Dendritic cell treated with granulocyte-macrophage colony-stimulating factor and Interleukin-4, amounts not matched to agents 40 ng/mL and 50 ng/mL, for 4 days (primary cell): ENCODE measurements around the gene XPO5.
"Not testable (repeated sequence)": the region's sequence is repeated elsewhere in the genome, so short reads cannot be mapped to it uniquely, and the experiment has no call there.

ENCODE experiments used
- H3K27ac Mint-ChIP-seq: one replicate; pipeline ENCODE4 v1.8.0; 2022; ENCODE audit warnings: mild to moderate bottlenecking, mixed read lengths
- H3K27me3 Mint-ChIP-seq: one replicate; pipeline ENCODE4 v1.8.0; 2022; ENCODE audit warnings: mild to moderate bottlenecking, mixed read lengths
- H3K36me3 Mint-ChIP-seq: one replicate; pipeline ENCODE4 v1.8.0; 2022; ENCODE audit warnings: low read depth, mixed read lengths
- H3K4me1 Mint-ChIP-seq: one replicate; pipeline ENCODE4 v1.8.0; 2022; ENCODE audit warnings: low read depth, mixed read lengths
- H3K4me3 Mint-ChIP-seq: one replicate; pipeline ENCODE4 v1.8.0; 2022; ENCODE audit warnings: mild to moderate bottlenecking, moderate library complexity, mixed read lengths
- H3K9me3 Mint-ChIP-seq: one replicate; pipeline ENCODE4 v1.8.0; 2022; ENCODE audit warnings: mixed read lengths
- intact Hi-C: fragments of 100-400 bp; cut with micrococcal nuclease; formaldehyde crosslinking; loops from one replicate; pipeline ENCODE4 v1.15.0; 2022

XPO5 gene

DNA sequence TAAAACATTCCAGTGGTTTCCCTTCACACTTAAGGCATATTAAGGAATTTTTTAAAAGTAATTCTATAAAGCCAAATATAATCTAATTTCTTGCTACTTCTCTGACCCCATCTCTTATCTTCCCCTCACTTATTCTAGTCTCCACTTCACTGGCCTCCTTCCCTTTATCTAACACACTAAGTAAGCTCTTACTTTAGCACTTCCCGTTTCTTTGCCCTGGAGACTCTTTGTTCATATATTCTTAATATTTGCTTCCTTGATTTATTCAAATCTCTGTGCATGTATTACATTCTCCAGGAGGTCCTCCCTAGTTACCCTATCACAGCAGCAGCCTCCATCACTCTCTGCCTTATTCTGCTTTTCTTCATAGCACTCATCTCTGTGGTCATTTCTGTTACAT is 33.0 kb upstream of the XPO5 start:
- Mint-ChIP-seq H3K27ac (peak overlapping the region; percentile 30), H3K27me3 (no peaks in the 10 kb centered on the region), H3K9me3 (no peaks in the 10 kb centered on the region), H3K4me1 (peaks cover 16% of the 10 kb centered on the region), H3K36me3 (peaks cover 66% of the 10 kb centered on the region), H3K4me3 (no peak overlapping the region)
- intact Hi-C loops = loop anchor here (2.0 kb wide), 1 partner anchor 472 kb away; no protein-coding TSS in a partner anchor

DNA sequence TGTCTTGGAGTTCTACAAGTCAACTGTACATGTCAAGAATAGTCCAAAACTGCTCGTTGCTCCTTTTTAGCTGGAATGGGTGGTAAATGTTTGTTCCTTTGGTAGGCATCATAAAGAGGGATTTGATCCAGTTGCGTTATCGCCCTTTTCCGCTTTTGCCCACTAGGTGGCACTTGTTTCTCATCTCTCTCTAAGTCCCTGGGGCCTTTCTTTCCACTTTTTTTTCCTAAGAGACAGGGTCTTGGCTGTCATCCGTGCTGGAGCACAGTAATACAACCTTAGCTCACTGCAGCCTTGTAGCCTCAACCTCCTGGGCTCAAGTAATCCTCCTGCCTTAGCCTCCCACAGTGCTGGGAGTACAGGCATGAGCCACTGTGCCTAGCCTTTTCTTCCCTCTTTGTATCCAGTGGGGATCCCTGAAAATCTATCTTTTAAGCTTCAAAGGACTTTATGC is 32.5 kb upstream of the XPO5 start:
- Mint-ChIP-seq H3K4me3 (no peak overlapping the region), H3K27me3 (no peaks in the 10 kb centered on the region), H3K27ac (peak overlapping the region; percentile 30), H3K9me3 (no peaks in the 10 kb centered on the region), H3K36me3 (peaks cover 65% of the 10 kb centered on the region), H3K4me1 (peaks cover 16% of the 10 kb centered on the region)
- intact Hi-C loops = loop anchor here (2.0 kb wide), 1 partner anchor 472 kb away; no protein-coding TSS in a partner anchor

DNA sequence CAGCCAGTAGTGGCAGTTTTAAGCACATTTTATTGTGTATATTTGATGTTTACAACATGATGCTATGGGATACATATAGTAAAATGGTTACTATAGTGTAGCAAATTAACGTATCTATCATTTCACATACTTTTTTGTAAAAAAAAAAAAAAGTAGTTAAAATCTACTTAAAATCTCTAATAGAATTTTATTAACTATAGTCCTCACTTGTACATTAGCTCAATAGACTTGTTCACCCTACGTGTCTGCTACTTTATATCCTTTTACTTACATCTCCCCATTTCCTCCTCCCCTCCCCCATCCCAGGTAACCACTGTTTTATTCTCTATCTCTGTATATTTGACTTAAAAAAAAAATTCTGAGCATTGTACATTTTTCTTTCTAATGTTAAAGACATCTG is 30.2 kb upstream of the XPO5 start:
- no peak overlapping the region for H3K4me3 Mint-ChIP-seq

DNA sequence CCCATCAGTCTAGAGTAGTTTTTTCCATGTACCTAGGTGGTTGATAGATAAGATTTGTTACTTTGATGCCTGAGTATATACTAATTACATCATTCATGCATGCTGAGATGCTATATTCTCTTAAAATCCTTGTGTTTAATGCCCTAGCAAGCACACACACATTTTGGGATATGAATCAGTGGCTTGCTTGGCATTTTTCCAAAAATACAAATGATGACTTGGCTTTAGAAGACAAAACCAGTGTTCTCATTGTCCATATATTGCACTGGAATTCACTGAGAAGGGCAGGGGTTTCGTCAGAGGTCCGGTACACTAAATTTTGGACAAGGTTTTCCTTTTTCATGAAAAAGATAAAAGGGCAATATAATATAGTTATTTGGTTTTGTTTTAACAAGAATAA is 28.3 kb upstream of the XPO5 start:
- intact Hi-C loops = no loop called here
- no peaks in the 10 kb centered on the region for H3K27me3 Mint-ChIP-seq
- H3K4me3 Mint-ChIP-seq = no peak overlapping the region
- peaks cover 13% of the 10 kb centered on the region for H3K4me1 Mint-ChIP-seq
- peaks cover 83% of the 10 kb centered on the region for H3K36me3 Mint-ChIP-seq
- H3K27ac Mint-ChIP-seq = no peak overlapping the region
- no peaks in the 10 kb centered on the region for H3K9me3 Mint-ChIP-seq

More for the DNA sequence above, 30.2 kb upstream of the XPO5 start:
- Mint-ChIP-seq H3K27ac (no peak overlapping the region), H3K27me3 (no peaks in the 10 kb centered on the region), H3K36me3 (peaks cover 77% of the 10 kb centered on the region), H3K9me3 (no peaks in the 10 kb centered on the region), H3K4me1 (peaks cover 16% of the 10 kb centered on the region)
- intact Hi-C loops = no loop called here

DNA sequence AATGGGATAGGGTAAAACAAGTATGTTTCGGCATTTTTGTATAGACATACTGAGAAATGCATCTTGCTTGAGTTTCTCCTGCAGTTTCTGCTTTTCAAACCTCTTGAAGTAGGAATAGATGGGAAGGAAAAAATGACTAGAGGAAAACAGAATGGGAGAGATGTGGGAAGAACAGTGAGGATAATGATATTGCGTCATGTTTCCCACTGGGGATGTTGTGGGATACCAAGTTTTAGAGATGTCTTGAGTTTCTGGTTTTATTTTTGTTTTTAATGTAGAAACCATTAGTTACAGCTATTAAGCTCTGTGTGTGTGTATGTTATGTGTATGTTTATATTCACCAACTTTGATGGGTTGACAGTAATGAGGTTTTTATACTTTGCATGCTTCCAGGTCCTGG is 24.8 kb upstream of the XPO5 start:
- Mint-ChIP-seq H3K4me1 (no peaks in the 10 kb centered on the region), H3K4me3 (no peak overlapping the region), H3K27ac (no peak overlapping the region), H3K36me3 (peaks cover 77% of the 10 kb centered on the region), H3K27me3 (no peaks in the 10 kb centered on the region), H3K9me3 (no peaks in the 10 kb centered on the region)
- intact Hi-C loops = no loop called here

DNA sequence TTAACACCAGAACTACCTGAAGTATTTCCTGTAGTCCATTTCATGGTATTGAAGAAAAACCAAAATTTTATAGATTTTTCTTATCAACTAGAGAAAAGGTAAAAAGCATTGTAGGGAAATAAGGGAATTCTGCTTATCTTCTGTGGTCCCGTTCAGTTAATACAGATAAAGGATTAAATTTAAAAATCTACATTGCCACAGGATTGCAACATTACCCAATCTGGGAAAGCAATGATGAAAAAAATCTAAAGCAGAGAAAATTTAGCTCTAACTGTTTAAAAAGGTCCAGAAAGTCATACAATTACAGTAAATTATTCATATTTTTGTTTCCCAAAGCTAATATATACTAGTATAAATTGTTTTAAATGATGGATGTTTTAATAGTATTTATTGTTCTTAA is 18.1 kb upstream of the XPO5 start:
- H3K9me3 Mint-ChIP-seq = no peaks in the 10 kb centered on the region
- no peaks in the 10 kb centered on the region for H3K4me1 Mint-ChIP-seq
- no peak overlapping the region for H3K27ac Mint-ChIP-seq
- H3K27me3 Mint-ChIP-seq = no peaks in the 10 kb centered on the region
- H3K4me3 Mint-ChIP-seq = no peak overlapping the region
- H3K36me3 Mint-ChIP-seq = peaks cover 42% of the 10 kb centered on the region
- intact Hi-C loops = no loop called here

DNA sequence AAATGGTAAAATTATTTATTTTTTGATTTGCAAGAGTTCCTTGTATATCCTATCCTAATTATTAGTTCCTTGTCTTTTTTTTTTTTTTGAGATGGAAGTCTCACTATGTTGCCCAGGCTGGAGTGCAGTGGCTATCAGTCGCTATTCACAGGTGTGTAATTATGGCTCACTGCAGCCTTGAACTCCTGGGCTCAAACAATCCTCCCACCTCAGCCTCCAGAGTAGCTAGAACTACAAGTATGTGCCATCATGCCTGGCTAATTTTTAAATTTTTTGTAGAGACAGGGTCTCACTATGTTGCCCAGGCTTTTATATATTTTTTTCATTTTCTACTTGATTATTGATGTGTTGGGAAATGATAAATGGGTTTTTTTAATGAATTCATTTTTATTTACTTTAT is 13.7 kb upstream of the XPO5 start:
- H3K27me3 Mint-ChIP-seq, H3K9me3 Mint-ChIP-seq, H3K4me3 Mint-ChIP-seq, intact Hi-C loops, H3K27ac Mint-ChIP-seq, H3K4me1 Mint-ChIP-seq: not testable (repeated sequence)
- H3K36me3 Mint-ChIP-seq = peaks cover 66% of the 10 kb centered on the region

DNA sequence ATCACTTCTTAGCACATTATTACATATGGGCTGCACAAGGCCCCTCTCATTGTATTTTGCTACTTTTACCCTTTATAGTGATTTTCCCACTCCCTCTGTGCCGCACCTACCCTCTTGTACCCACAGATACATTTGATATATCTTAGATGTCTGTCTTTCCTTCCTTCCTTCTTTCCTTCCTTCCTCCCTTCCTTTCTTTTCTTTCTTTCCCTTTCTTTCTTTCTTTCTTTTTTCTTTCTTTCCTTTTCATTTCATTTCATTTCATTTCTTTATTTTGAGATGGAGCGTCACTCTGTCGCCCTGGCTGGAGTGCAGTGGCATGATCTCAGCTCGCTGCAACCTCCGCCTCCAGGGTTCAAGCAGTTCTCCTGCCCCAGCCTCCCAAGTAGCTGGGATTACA is 12.4 kb upstream of the XPO5 start:
- intact Hi-C loops = no loop called here
- peaks cover 79% of the 10 kb centered on the region for H3K36me3 Mint-ChIP-seq
- H3K27ac Mint-ChIP-seq = no peak overlapping the region

DNA sequence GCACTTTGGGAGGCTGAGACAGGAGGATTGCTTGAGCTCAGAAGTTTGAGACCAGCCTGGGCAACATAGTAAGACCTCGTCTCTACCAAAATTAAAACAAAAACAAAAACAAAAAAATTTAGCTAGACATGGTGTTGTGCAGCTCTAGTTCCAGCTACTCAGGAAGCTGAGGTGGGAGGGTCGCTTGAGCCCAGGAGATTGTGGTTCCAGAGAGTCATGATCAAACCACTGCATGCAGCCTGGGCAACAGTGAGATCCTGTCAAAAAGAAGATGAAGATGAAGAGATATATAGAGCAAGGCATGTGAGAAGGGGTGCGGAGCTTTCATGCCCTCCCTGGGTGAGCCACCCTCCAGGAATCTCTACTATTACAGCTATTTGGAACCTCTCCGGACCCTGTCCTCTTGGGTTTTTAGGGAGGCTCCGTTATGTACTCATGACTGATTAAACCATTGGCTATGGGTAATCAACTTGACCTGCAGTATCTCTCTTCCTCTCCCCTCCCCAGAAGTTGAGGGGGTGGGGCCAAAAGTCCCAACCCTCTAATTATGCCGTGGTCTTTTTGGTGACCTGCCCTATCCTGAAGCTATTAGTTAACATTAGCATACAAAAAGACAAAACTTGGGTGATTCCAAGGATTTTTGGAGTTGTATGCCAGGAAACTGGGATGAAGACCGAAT is 9.2 kb upstream of the XPO5 start:
- Mint-ChIP-seq H3K4me3 (no peak overlapping the region), H3K36me3 (peaks cover 77% of the 10 kb centered on the region), H3K27me3 (no peaks in the 10 kb centered on the region), H3K27ac (no peak overlapping the region), H3K9me3 (no peaks in the 10 kb centered on the region), H3K4me1 (no peaks in the 10 kb centered on the region)
- intact Hi-C loops = no loop called here

More for the DNA sequence above, 12.4 kb upstream of the XPO5 start:
- Mint-ChIP-seq H3K27me3 (no peaks in the 10 kb centered on the region), H3K4me3 (no peak overlapping the region), H3K4me1 (no peaks in the 10 kb centered on the region), H3K9me3 (no peaks in the 10 kb centered on the region)

DNA sequence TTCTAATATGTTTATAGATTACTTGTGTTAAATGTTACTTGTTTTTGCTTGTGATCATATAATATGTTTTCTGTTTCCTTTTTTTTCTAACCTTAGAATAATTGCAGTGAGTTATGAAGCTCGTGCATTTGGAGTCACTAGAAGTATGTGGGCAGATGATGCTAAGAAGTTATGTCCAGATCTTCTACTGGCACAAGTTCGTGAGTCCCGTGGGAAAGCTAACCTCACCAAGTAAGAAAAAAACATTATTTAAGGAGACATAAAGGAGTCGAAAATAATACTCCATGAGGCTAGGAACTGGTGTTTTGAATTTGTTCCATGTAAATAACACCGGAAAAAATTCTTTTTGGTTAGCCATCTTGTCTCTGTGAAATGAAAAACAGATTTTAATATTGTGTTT is 7.1 kb upstream of the XPO5 start:
- Mint-ChIP-seq H3K4me3 (no peak overlapping the region), H3K4me1 (peaks cover 11% of the 10 kb centered on the region), H3K36me3 (peaks cover 55% of the 10 kb centered on the region), H3K27ac (no peak overlapping the region), H3K9me3 (no peaks in the 10 kb centered on the region), H3K27me3 (no peaks in the 10 kb centered on the region)
- intact Hi-C loops = no loop called here

DNA sequence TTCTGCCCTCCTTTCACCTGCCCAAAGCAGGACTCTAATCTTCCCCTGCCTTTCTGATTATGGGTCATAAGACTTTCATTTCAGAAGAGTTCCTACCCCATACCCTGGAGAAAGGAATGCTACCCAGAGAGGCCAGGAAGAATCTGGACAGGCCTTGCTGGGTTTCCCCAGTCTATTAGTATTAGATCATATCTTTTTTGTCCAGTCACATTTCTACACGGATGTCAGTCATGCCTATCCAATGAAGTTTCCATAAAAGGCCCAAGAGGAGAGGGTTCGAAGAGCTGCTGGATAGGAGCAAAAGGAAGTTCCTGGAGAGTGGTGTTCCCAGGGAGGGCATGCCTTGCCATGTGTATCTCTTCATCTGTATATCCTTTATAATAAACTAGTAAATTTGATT is 3.3 kb upstream of the XPO5 start:
- H3K4me1 Mint-ChIP-seq = peaks cover 34% of the 10 kb centered on the region
- H3K27me3 Mint-ChIP-seq = no peaks in the 10 kb centered on the region
- intact Hi-C loops = loop anchor here (5.0 kb wide), 1 partner anchor 48 kb away; the partner anchor contains the start of gene GTPBP2
- H3K9me3 Mint-ChIP-seq = no peaks in the 10 kb centered on the region
- no peak overlapping the region for H3K4me3 Mint-ChIP-seq
- H3K36me3 Mint-ChIP-seq = peaks cover 35% of the 10 kb centered on the region
- H3K27ac Mint-ChIP-seq = peak overlapping the region; percentile 10

DNA sequence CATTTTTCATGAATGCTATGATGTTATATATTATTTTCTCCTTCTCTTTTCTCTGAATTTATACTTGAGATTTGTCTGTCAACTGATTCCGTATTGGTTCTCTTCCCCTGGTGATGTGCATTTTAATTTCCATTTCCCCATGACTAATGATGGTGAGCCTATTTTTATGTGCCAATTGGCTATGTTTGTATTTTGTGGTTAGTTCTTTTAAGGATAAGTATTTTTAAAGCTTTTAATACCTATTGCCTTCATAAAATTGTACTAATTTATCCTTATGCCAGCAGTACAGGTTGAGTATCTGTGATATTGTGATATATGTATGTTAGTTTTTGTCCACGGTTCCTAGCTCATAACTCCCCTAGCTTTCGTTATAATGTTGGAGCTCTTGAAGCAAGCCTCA is 2.9 kb upstream of the XPO5 start:
- H3K27ac Mint-ChIP-seq = peak overlapping the region; percentile 10
- H3K27me3 Mint-ChIP-seq = no peaks in the 10 kb centered on the region
- no peak overlapping the region for H3K4me3 Mint-ChIP-seq
- intact Hi-C loops = loop anchor here (5.0 kb wide), 1 partner anchor 49 kb away; the partner anchor contains the start of gene GTPBP2
- peaks cover 31% of the 10 kb centered on the region for H3K36me3 Mint-ChIP-seq
- H3K9me3 Mint-ChIP-seq = no peaks in the 10 kb centered on the region
- H3K4me1 Mint-ChIP-seq = peaks cover 34% of the 10 kb centered on the region

DNA sequence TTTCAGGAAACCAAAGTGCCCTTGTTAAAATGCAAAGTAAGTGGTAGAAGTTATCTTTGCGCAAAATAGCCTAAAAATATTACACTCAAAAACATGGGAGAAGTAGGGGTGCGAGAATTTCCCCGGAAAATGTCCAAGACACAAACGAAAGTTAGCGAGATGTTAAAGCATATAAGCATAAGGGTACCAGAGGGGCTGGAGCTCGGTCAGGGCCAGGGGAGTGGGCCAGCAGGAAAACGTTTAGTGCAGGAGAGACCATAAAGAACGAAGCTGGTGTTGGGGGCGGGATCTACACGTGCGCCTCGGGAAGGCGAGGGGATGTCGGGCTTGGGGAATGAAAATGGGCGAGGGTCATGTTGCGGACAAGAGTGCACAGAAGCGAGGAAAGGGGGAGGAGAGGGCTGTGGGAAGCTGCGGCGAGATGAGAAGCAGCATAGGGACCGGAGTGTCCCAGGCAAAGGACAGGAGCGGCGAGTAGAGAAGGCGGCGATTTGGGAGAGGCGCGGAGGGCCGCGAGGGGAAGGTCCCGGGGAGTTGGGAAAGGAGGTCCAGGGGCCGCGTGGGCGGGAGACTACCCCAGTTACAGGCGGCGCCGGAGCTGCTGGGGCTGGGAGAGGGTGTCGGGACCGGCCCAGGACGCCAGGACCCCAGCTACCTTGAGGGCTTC is 600 bp downstream of the XPO5 start:
- intact Hi-C loops = loop anchor here (5.0 kb wide), 1 partner anchor 52 kb away; the partner anchor contains the start of gene GTPBP2
- Mint-ChIP-seq H3K36me3 (peaks cover 44% of the 10 kb centered on the region), H3K9me3 (no peaks in the 10 kb centered on the region)

DNA sequence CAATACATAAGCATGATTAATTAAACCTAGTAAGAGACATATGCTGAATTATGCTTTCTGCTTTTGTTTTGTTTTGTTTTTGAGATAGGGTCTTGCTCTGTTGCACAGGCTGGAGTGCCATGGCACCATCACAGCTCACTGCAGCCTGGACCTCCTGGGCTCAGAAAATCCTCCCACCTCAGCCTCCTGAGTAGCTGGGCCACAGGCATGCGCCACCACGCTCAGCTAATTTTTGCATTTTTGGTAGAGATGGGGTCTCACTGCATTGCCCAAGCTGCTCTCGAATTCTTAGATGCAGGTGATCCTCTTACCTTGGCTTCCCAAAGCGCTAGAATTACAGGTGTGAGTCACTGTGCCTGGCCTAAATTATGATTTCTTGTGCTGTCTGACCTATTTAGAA is 3.8 kb downstream of the XPO5 start:
- peaks cover 69% of the 10 kb centered on the region for H3K36me3 Mint-ChIP-seq
- no peak overlapping the region for H3K4me3 Mint-ChIP-seq
- intact Hi-C loops = no loop called here
- H3K27ac Mint-ChIP-seq = no peak overlapping the region
- H3K4me1 Mint-ChIP-seq = peaks cover 20% of the 10 kb centered on the region
- no peaks in the 10 kb centered on the region for H3K27me3 Mint-ChIP-seq
- no peaks in the 10 kb centered on the region for H3K9me3 Mint-ChIP-seq

More for the DNA sequence above, 600 bp downstream of the XPO5 start:
- peak overlapping the region; percentile 100 for H3K4me3 Mint-ChIP-seq
- no peaks in the 10 kb centered on the region for H3K27me3 Mint-ChIP-seq
- H3K4me1 Mint-ChIP-seq = peaks cover 39% of the 10 kb centered on the region
- H3K27ac Mint-ChIP-seq = peak overlapping the region; percentile 88
